H9 (cell line): ENCODE data around the gene SH3BP2. TPM values are rescaled to one million over a fixed set of nuclear protein-coding genes. Genes with fewer than 3 reads are reported as not detected.

Experiments
- DNase-seq: peaks from one replicate; pipeline ENCODE4 v3.0.0-alpha.2; 2017
- H2AFZ ChIP-seq: one replicate; pipeline ENCODE4 v1.6.1; 2013; ENCODE audit warnings: mild to moderate bottlenecking, low read length, control low read depth, moderate library complexity
- H2AK5ac ChIP-seq: 2 replicates; pipeline ENCODE4 v1.6.1; 2013; ENCODE audit warnings: low read length, control low read depth, mixed read lengths; ENCODE audit not compliant: insufficient read length
- H2BK120ac ChIP-seq: one replicate; pipeline ENCODE4 v1.6.1; 2013; ENCODE audit warnings: low read depth, mild to moderate bottlenecking, low read length, control low read depth, inconsistent platforms; ENCODE audit not compliant: poor library complexity, severe bottlenecking
- H2BK12ac ChIP-seq: 2 replicates; pipeline ENCODE4 v1.6.1; 2013; ENCODE audit warnings: low read length, control low read depth, mixed read lengths, low read depth; ENCODE audit not compliant: insufficient read length
- H2BK15ac ChIP-seq: 2 replicates; pipeline ENCODE4 v1.6.1; 2013; ENCODE audit warnings: low read depth, low read length, control low read depth
- H2BK20ac ChIP-seq: one replicate; pipeline ENCODE4 v1.6.1; 2013; ENCODE audit warnings: low read depth, mild to moderate bottlenecking, low read length, control low read depth, inconsistent platforms; ENCODE audit not compliant: poor library complexity, severe bottlenecking
- H2BK5ac ChIP-seq: 2 replicates; pipeline ENCODE4 v1.6.1; 2013; ENCODE audit warnings: low read length, control low read depth, mixed read lengths; ENCODE audit not compliant: insufficient read length
- H3K14ac ChIP-seq: 2 replicates; pipeline ENCODE4 v1.6.1; 2013; ENCODE audit warnings: low read length, control low read depth; ENCODE audit not compliant: insufficient read depth
- H3K18ac ChIP-seq: 2 replicates; pipeline ENCODE4 v1.6.1; 2013; ENCODE audit warnings: low read depth, mild to moderate bottlenecking, mixed read lengths, low read length, control low read depth; ENCODE audit not compliant: insufficient read length
- H3K23ac ChIP-seq: 2 replicates; pipeline ENCODE4 v1.6.1; 2013; ENCODE audit warnings: low read length, control low read depth, mixed read lengths, low read depth; ENCODE audit not compliant: insufficient read length
- H3K23me2 ChIP-seq: 2 replicates; pipeline ENCODE4 v1.6.1; 2013; ENCODE audit warnings: low read depth, mild to moderate bottlenecking, mixed read lengths, low read length, control low read depth; ENCODE audit not compliant: insufficient read length, poor library complexity, severe bottlenecking
- H3K27ac ChIP-seq: 2 replicates; pipeline ENCODE4 v1.5.1; 2013; ENCODE audit warnings: low read length, control low read depth, mixed read lengths, low read depth; ENCODE audit not compliant: insufficient read length
- H3K27me3 ChIP-seq: 2 replicates; pipeline ENCODE4 v1.6.1; 2013; ENCODE audit warnings: low read length, control low read depth, inconsistent platforms; ENCODE audit not compliant: insufficient read depth
- H3K4ac ChIP-seq: 2 replicates; pipeline ENCODE4 v1.6.1; 2013; ENCODE audit warnings: low read depth, mild to moderate bottlenecking, control low read depth, inconsistent platforms, low read length, moderate library complexity
- H3K4me1 ChIP-seq: 2 replicates; pipeline ENCODE4 v1.6.1; 2013; ENCODE audit warnings: low read length, control low read depth, inconsistent platforms; ENCODE audit not compliant: insufficient read depth
- H3K4me2 ChIP-seq: 2 replicates; pipeline ENCODE4 v1.6.1; 2013; ENCODE audit warnings: low read length, control low read depth, mixed read lengths; ENCODE audit not compliant: insufficient read length, insufficient read depth
- H3K56ac ChIP-seq: 2 replicates; pipeline ENCODE4 v1.6.1; 2013; ENCODE audit warnings: low read depth, mild to moderate bottlenecking, mixed read lengths, low read length, control low read depth; ENCODE audit not compliant: insufficient read length
- H3K79me1 ChIP-seq: 2 replicates; pipeline ENCODE4 v1.6.1; 2013; ENCODE audit warnings: low read depth, mild to moderate bottlenecking, moderate library complexity, low read length, control low read depth, inconsistent platforms; ENCODE audit not compliant: insufficient read depth, poor library complexity, severe bottlenecking
- H3K79me2 ChIP-seq: 2 replicates; pipeline ENCODE4 v1.6.1; 2013; ENCODE audit warnings: low read length, control low read depth, inconsistent platforms; ENCODE audit not compliant: insufficient read depth
- H3K9ac ChIP-seq: 2 replicates; pipeline ENCODE4 v1.6.1; 2013; ENCODE audit warnings: low read length, control low read depth, mixed read lengths; ENCODE audit not compliant: insufficient read length; ENCODE audit errors: extremely low read depth
- H3K9me3 ChIP-seq: one replicate; pipeline ENCODE4 v1.6.1; 2013; ENCODE audit warnings: low read depth, low read length, inconsistent platforms; ENCODE audit not compliant: control insufficient read depth
- H3T11ph ChIP-seq: one replicate; pipeline ENCODE4 v1.6.1; 2013; ENCODE audit warnings: mild to moderate bottlenecking, low read length, control low read depth, inconsistent platforms
- H4K20me1 ChIP-seq: one replicate; pipeline ENCODE4 v1.6.1; 2013; ENCODE audit not compliant: control insufficient read depth, insufficient read length, insufficient read depth
- H4K5ac ChIP-seq: 2 replicates; pipeline ENCODE4 v1.6.1; 2013; ENCODE audit warnings: low read depth, mild to moderate bottlenecking, mixed read lengths, low read length, control low read depth; ENCODE audit not compliant: insufficient read length
- H4K8ac ChIP-seq: replicated peaks from 2 replicates; pipeline ENCODE4 v1.6.1; 2013; ENCODE audit warnings: low read length, control low read depth, mixed read lengths, low read depth; ENCODE audit not compliant: insufficient read length
- H4K91ac ChIP-seq: 2 replicates; pipeline ENCODE4 v1.6.1; 2013; ENCODE audit warnings: low read depth, mild to moderate bottlenecking, moderate library complexity, mixed read lengths, low read length, control low read depth; ENCODE audit not compliant: insufficient read length
- H3K27ac Mint-ChIP-seq, 3 experiments: 2 replicates in 2 of 3; 3 replicates in 1 of 3; pipeline ENCODE4 v1.8.0; 2020 to 2021; ENCODE audit warnings: mixed read lengths in 3 of 3, mild to moderate bottlenecking in 1 of 3, moderate library complexity in 1 of 3
- H3K27me3 Mint-ChIP-seq: 2 replicates; pipeline ENCODE4 v1.8.0; 2021; ENCODE audit warnings: low read depth, mild to moderate bottlenecking, moderate library complexity, mixed read lengths
- H3K36me3 Mint-ChIP-seq, 3 experiments: 2 replicates in 2 of 3; 3 replicates in 1 of 3; pipeline ENCODE4 v1.8.0; 2020 to 2021; ENCODE audit warnings: low read depth in 3 of 3, mixed read lengths in 3 of 3; ENCODE audit not compliant: insufficient read depth in 1 of 3
- H3K4me1 Mint-ChIP-seq, 2 experiments: 2 replicates each; pipeline ENCODE4 v1.8.0; 2020; ENCODE audit warnings: mixed read lengths in 2 of 2
- H3K4me3 Mint-ChIP-seq, 2 experiments: 2 replicates in 1 of 2; 3 replicates in 1 of 2; pipeline ENCODE4 v1.8.0; 2020 to 2021; ENCODE audit warnings: mild to moderate bottlenecking in 2 of 2, mixed read lengths in 2 of 2, moderate library complexity in 1 of 2
- H3K9me3 Mint-ChIP-seq, 2 experiments: 2 replicates in 1 of 2; 3 replicates in 1 of 2; pipeline ENCODE4 v1.8.0; 2020; ENCODE audit warnings: mild to moderate bottlenecking in 2 of 2, mixed read lengths in 2 of 2, moderate library complexity in 1 of 2
- WGBS: extraction: QIAGEN DNeasy Blood & Tissue Kit; methylation state at CpG from one replicate; pipeline ENCODE4 v1.1.7; 2013; ENCODE audit warnings: missing lambda C conversion rate, low lambda C conversion rate, mixed read lengths; ENCODE audit not compliant: insufficient read length; ENCODE audit errors: extremely low coverage; 5-methylcytosine and 5-hydroxymethylcytosine counted together
- total RNA-seq: library from RNA; stranded (reverse); gene quantifications from 2 replicates; pipeline ENCODE4 v1.2.1, GENCODE V29; 2021
- TF ChIP-seq, protein P1 (sequence below): fragments of 200-600 bp; sonication (generic); conservative IDR thresholded peaks from 3 replicates; pipeline ENCODE4 v1.8.0; 2021; ENCODE audit warnings: antibody characterized with exemption, mild to moderate bottlenecking

Gene SH3BP2
- total RNA-seq, 1 experiment from 2014 or later, result 37.6 TPM

DNA sequence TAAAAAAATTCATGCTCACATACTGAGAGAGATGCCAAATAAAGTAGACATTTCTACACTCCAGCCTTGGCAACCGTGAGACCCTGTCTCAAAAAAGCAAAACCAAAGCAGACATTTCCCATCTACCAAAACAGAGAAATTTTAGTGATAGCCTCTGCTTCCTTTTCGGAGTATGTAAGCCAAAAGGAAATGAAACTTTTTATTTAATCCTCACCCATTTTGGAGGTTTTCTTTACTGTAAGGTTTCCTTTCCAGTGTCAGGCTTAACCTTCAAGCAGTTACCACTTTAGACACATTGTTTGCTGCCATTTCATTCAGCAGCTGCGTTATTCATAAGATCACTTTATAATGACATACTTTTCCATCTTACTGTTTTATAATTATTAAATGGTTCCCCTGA lies 66.6 kb downstream of the SH3BP2 start:
- Histone ChIP-seq H2AK5ac (no peak overlapping the region), H3K27ac (no peak overlapping the region), H3K4me2 (no peak overlapping the region), H3K14ac (no peak overlapping the region), H2BK5ac (no peak overlapping the region), H4K8ac (no peak overlapping the region), H2BK120ac (no peak overlapping the region), H3K27me3 (no peaks in the 10 kb centered on the region), H2BK12ac (no peak overlapping the region), H4K91ac (no peak overlapping the region), H2BK20ac (no peak overlapping the region), H2BK15ac (no peak overlapping the region), H3K4me1 (peaks cover 18% of the 10 kb centered on the region), H3K56ac (no peak overlapping the region), H2AFZ (no peak overlapping the region), H4K20me1 (no peaks in the 10 kb centered on the region), H3K23me2 (no peaks in the 10 kb centered on the region), H3K9ac (no peak overlapping the region), H3K79me1 (peaks cover 3% of the 10 kb centered on the region), H3K18ac (no peak overlapping the region), H3K23ac (no peak overlapping the region), H3K9me3 (no peaks in the 10 kb centered on the region), H3T11ph (no peak overlapping the region), H3K79me2 (peaks cover 5% of the 10 kb centered on the region; the same call in 1 of the 2 replicates), H3K4ac (no peak overlapping the region), H4K5ac (no peak overlapping the region)
- Mint-ChIP-seq H3K27me3 (no peaks in the 10 kb centered on the region), H3K9me3 (no peaks in the 10 kb centered on the region), H3K36me3 (peaks cover 4 to 11% (median 5%) of the 10 kb centered on the region in 3 experiments; a peak in 5 of 7 replicates), H3K27ac (peak overlapping the region in 1 of 3 experiments; percentile 59; a peak in 1 of 7 replicates), H3K4me3 (no peak overlapping the region), H3K4me1 (peaks cover 35 to 37% of the 10 kb centered on the region in 2 experiments)
- TF ChIP-seq, protein P1, sequence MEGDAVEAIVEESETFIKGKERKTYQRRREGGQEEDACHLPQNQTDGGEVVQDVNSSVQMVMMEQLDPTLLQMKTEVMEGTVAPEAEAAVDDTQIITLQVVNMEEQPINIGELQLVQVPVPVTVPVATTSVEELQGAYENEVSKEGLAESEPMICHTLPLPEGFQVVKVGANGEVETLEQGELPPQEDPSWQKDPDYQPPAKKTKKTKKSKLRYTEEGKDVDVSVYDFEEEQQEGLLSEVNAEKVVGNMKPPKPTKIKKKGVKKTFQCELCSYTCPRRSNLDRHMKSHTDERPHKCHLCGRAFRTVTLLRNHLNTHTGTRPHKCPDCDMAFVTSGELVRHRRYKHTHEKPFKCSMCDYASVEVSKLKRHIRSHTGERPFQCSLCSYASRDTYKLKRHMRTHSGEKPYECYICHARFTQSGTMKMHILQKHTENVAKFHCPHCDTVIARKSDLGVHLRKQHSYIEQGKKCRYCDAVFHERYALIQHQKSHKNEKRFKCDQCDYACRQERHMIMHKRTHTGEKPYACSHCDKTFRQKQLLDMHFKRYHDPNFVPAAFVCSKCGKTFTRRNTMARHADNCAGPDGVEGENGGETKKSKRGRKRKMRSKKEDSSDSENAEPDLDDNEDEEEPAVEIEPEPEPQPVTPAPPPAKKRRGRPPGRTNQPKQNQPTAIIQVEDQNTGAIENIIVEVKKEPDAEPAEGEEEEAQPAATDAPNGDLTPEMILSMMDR, result no peak
- no peak for DNase-seq
- no CpG with 5 or more reads among the region's 3 CpGs for WGBS
